Esophagus squamous epithelium (tissue), 4 donors: ENCODE results near the gene HSD11B2.

Source experiments
- POLR2A ChIP-seq, 4 donors: fragments of 450-650 bp; IDR thresholded peaks; one replicate each; pipeline ENCODE4 v1.6.1; 2017; ENCODE audit warnings: antibody characterized with exemption in 4 of 4, mild to moderate bottlenecking in 4 of 4, moderate library complexity in 3 of 4
- TF ChIP-seq, protein P1 (sequence below), 6 experiments: fragments of 450-650 bp in 4 of 6; fragments of 200-600 bp in 2 of 6; sonication (generic) in 2 of 6; IDR thresholded peaks; one replicate each; pipeline ENCODE4 v1.5.1; 2016 to 2019; ENCODE audit warnings: antibody characterized with exemption in 6 of 6, mild to moderate bottlenecking in 4 of 6, moderate library complexity in 4 of 6

DNA sequence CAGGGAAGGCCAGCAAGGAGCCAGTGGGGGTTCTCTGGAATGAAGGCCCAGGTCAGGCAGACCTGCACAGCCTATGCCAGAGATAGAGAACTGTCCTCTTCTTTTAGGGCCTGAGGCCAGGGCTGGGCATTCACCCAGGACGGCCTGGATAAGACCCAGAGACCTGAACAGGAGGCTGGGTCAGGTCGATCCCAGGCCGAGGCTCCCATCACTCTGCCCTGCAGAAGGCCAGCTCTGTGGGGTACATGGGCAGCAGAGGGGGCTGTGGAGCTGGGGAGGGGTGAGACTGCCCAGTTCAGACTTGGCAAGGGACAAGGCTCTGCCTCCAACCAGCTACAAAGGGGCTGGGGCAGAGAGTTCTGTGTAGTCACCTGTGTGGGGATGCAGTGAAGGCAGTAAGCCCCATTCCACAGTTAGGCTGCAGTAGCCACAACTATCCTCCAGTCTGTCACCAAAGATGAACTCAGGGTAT lies 14.6 kb downstream of the HSD11B2 start:
- no peak for TF ChIP-seq POLR2A (IDR thresholded peaks at IDR 0.05)
- TF ChIP-seq, protein P1, sequence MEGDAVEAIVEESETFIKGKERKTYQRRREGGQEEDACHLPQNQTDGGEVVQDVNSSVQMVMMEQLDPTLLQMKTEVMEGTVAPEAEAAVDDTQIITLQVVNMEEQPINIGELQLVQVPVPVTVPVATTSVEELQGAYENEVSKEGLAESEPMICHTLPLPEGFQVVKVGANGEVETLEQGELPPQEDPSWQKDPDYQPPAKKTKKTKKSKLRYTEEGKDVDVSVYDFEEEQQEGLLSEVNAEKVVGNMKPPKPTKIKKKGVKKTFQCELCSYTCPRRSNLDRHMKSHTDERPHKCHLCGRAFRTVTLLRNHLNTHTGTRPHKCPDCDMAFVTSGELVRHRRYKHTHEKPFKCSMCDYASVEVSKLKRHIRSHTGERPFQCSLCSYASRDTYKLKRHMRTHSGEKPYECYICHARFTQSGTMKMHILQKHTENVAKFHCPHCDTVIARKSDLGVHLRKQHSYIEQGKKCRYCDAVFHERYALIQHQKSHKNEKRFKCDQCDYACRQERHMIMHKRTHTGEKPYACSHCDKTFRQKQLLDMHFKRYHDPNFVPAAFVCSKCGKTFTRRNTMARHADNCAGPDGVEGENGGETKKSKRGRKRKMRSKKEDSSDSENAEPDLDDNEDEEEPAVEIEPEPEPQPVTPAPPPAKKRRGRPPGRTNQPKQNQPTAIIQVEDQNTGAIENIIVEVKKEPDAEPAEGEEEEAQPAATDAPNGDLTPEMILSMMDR (IDR thresholded peaks at IDR 0.05): no peak
